ENCODE results near the gene FAM98A. TPM values are rescaled to one million over a fixed set of nuclear protein-coding genes. Genes with fewer than 3 reads are reported as not detected.

The FAM98A gene
- total RNA-seq, 2 donors from 2014 or later: 41.3 to 50.3 TPM

DNA sequence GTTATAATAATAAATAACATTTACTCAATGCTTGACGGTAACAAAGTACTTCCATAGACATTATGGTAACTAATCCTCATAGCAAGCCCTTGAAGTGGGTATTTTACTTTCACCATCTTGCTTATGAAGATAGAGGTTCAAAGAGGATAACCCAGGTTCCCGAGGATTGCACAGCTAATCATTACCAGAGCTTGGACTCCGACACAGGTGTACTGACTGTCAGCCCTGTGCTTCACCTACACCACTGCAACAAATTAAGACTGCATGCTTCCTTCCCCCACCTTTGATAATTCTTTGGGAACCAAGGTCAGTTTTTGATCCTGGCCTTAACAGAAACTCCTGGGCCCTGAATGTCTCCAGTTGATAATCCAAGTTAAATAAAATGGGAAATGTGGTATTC is 48.9 kb downstream of the FAM98A start:
- no peak for DNase-seq (ENCODE audit: low spot score)
- intact Hi-C loops (cut with DNase I): no loop called here

- intact Hi-C loops (cut with DNase I): no loop called here
- no peak for DNase-seq (ENCODE audit: low spot score)
These were observed 57.9 kb downstream of the FAM98A start for GRCh38 chr2:33541243-33541642.

GRCh38 chr2:33535421-33535820 is 63.7 kb downstream of the FAM98A start:
- DNase-seq (ENCODE audit: low spot score): no peak
- intact Hi-C loops (cut with DNase I): no loop called here

Other genes with a start within 250 kb of the FAM98A start
- 10 to 100 TPM; 10.9 to 13.8 TPM for gene RASGRP3, start 122.7 kb downstream of the FAM98A start, total RNA-seq

Data from posterior vena cava (tissue), 2 donors.